Ectodermal cell (in vitro differentiated cells): Measurements from ENCODE around the gene NRP2.
A peak's percentile ranks its signal among the peaks of the same experiment; 100 is the strongest.

ENCODE experiments used
- H3K27ac ChIP-seq: 2 replicates; pipeline ENCODE4 v1.7.0; 2013; ENCODE audit warnings: mild to moderate bottlenecking, low read depth, low read length; ENCODE audit not compliant: insufficient read depth, poor library complexity, severe bottlenecking
- H3K27me3 ChIP-seq: 2 replicates; pipeline ENCODE4 v1.7.0; 2013; ENCODE audit warnings: mild to moderate bottlenecking, low read length; ENCODE audit not compliant: insufficient read depth, control insufficient read depth, poor library complexity, severe bottlenecking
- H3K36me3 ChIP-seq: one replicate; pipeline ENCODE4 v1.7.0; 2013; ENCODE audit warnings: low read length; ENCODE audit not compliant: control insufficient read depth, insufficient read depth
- H3K4me1 ChIP-seq: one replicate; pipeline ENCODE4 v1.7.0; 2013; ENCODE audit warnings: low read length; ENCODE audit not compliant: control insufficient read depth, insufficient read depth
- H3K4me3 ChIP-seq: 2 replicates; pipeline ENCODE4 v1.7.0; 2013; ENCODE audit warnings: low read depth, low read length, control low read depth; ENCODE audit not compliant: insufficient read depth
- H3K9me3 ChIP-seq: 2 replicates; pipeline ENCODE4 v1.7.0; 2013; ENCODE audit warnings: mild to moderate bottlenecking, low read length, moderate library complexity; ENCODE audit not compliant: control insufficient read depth
- WGBS, 2 experiments: methylation state at CpG; one replicate each; pipeline ENCODE4 v1.1.7; 2013; ENCODE audit warnings: missing lambda C conversion rate in 2 of 2; 5-methylcytosine and 5-hydroxymethylcytosine counted together

NRP2 gene

GRCh38 chr2:205759732-205760131 lies 77.4 kb downstream of the NRP2 start:
- H3K4me1 ChIP-seq, result peaks cover 9% of the 10 kb centered on the region
- H3K4me3 ChIP-seq, result no peak overlapping the region
- WGBS, 2 experiments, result 97 to 100% methylated on average over 1 of the region's 1 CpG
- no peak overlapping the region for H3K27ac ChIP-seq
- peaks cover 27% of the 10 kb centered on the region for H3K36me3 ChIP-seq
- no peaks in the 10 kb centered on the region for H3K27me3 ChIP-seq
- no peaks in the 10 kb centered on the region for H3K9me3 ChIP-seq

GRCh38 chr2:205760157-205760556 lies 77.9 kb downstream of the NRP2 start:
- Histone ChIP-seq H3K36me3 (peaks cover 27% of the 10 kb centered on the region), H3K9me3 (no peaks in the 10 kb centered on the region), H3K4me1 (peaks cover 9% of the 10 kb centered on the region), H3K27ac (no peak overlapping the region), H3K27me3 (no peaks in the 10 kb centered on the region), H3K4me3 (no peak overlapping the region)
- 92 to 93% methylated on average over 6 of the region's 6 CpGs for WGBS, 2 experiments

GRCh38 chr2:205761421-205761820 lies 79.1 kb downstream of the NRP2 start:
- Histone ChIP-seq H3K9me3 (no peaks in the 10 kb centered on the region), H3K27ac (no peak overlapping the region), H3K36me3 (peaks cover 30% of the 10 kb centered on the region), H3K4me1 (peaks cover 3% of the 10 kb centered on the region), H3K4me3 (no peak overlapping the region), H3K27me3 (no peaks in the 10 kb centered on the region)
- WGBS, 2 experiments, result 85 to 88% methylated on average over 4 of the region's 4 CpGs

GRCh38 chr2:205762881-205763280 lies 80.6 kb downstream of the NRP2 start:
- Histone ChIP-seq H3K36me3 (peaks cover 28% of the 10 kb centered on the region), H3K4me3 (no peak overlapping the region), H3K27ac (no peak overlapping the region), H3K4me1 (peaks cover 3% of the 10 kb centered on the region), H3K27me3 (no peaks in the 10 kb centered on the region), H3K9me3 (no peaks in the 10 kb centered on the region)

- peaks cover 3% of the 10 kb centered on the region for H3K4me1 ChIP-seq
- H3K27me3 ChIP-seq, result no peaks in the 10 kb centered on the region
- H3K36me3 ChIP-seq, result peaks cover 32% of the 10 kb centered on the region
- WGBS, 2 experiments, result 15 to 22% methylated on average over 21 of the region's 21 CpGs
- no peak overlapping the region for H3K4me3 ChIP-seq
- H3K27ac ChIP-seq, result peak overlapping the region; percentile 84
- H3K9me3 ChIP-seq, result no peaks in the 10 kb centered on the region
These were observed 81.5 kb downstream of the NRP2 start for GRCh38 chr2:205763708-205764211.

GRCh38 chr2:205764270-205764746 lies 82.0 kb downstream of the NRP2 start:
- H3K4me3 ChIP-seq, result no peak overlapping the region
- peaks cover 35% of the 10 kb centered on the region for H3K36me3 ChIP-seq
- H3K27ac ChIP-seq, result peak overlapping the region; percentile 84
- WGBS, 2 experiments, result 77 to 83% methylated on average over 8 of the region's 8 CpGs
- H3K9me3 ChIP-seq, result no peaks in the 10 kb centered on the region
- H3K4me1 ChIP-seq, result peaks cover 3% of the 10 kb centered on the region
- no peaks in the 10 kb centered on the region for H3K27me3 ChIP-seq

GRCh38 chr2:205765151-205765550 lies 82.8 kb downstream of the NRP2 start:
- WGBS, 2 experiments, result 94 to 98% methylated on average over 8 of the region's 8 CpGs
- no peaks in the 10 kb centered on the region for H3K9me3 ChIP-seq
- peaks cover 38% of the 10 kb centered on the region for H3K36me3 ChIP-seq
- peaks cover 3% of the 10 kb centered on the region for H3K4me1 ChIP-seq
- no peak overlapping the region for H3K27ac ChIP-seq
- no peaks in the 10 kb centered on the region for H3K27me3 ChIP-seq
- no peak overlapping the region for H3K4me3 ChIP-seq

GRCh38 chr2:205766779-205767359 lies 84.6 kb downstream of the NRP2 start:
- H3K36me3 ChIP-seq, result peaks cover 32% of the 10 kb centered on the region

GRCh38 chr2:205767617-205768016 lies 85.3 kb downstream of the NRP2 start:
- Histone ChIP-seq H3K27me3 (no peaks in the 10 kb centered on the region), H3K36me3 (peaks cover 32% of the 10 kb centered on the region), H3K4me1 (peaks cover 3% of the 10 kb centered on the region), H3K4me3 (no peak overlapping the region), H3K27ac (no peak overlapping the region), H3K9me3 (no peaks in the 10 kb centered on the region)
- 93 to 97% methylated on average over 5 of the region's 5 CpGs for WGBS, 2 experiments

More at GRCh38 chr2:205766779-205767359, 84.6 kb downstream of the NRP2 start:
- H3K4me1 ChIP-seq, result peaks cover 3% of the 10 kb centered on the region
- H3K27me3 ChIP-seq, result no peaks in the 10 kb centered on the region
- no peak overlapping the region for H3K4me3 ChIP-seq
- no peak overlapping the region for H3K27ac ChIP-seq
- H3K9me3 ChIP-seq, result no peaks in the 10 kb centered on the region
- 37 to 41% methylated on average over 7 to 9 of the region's 9 CpGs for WGBS, 2 experiments

- Histone ChIP-seq H3K4me3 (no peak overlapping the region), H3K36me3 (peaks cover 32% of the 10 kb centered on the region), H3K4me1 (peaks cover 3% of the 10 kb centered on the region), H3K9me3 (no peaks in the 10 kb centered on the region), H3K27ac (no peak overlapping the region), H3K27me3 (no peaks in the 10 kb centered on the region)
- 93% methylated on average over 7 of the region's 7 CpGs for WGBS, 2 experiments
These were observed 86.0 kb downstream of the NRP2 start for GRCh38 chr2:205768341-205768740.
